K562 (cell line): ENCODE measurements around the gene KLHL29. TPM values are rescaled to one million over a fixed set of nuclear protein-coding genes. Genes with fewer than 3 reads are reported as not detected.

Experiments
- ATAC-seq: fragments of 200-7000 bp; cut with Tn5 transposase; 3 replicates; pipeline ENCODE4 v1.9.1; 2020; ENCODE audit warnings: moderate library complexity
- BruUV-seq: library from RNA; stranded (reverse); fragments of 400-500 nt; replicated peaks from 2 replicates; lab custom pipeline; 2021; lab: Mats Ljungman, UMichigan
- CTCF ChIA-PET: fragments of 300-600 bp; formaldehyde crosslinking; extraction: SDS; loops from one replicate; lab custom pipeline; 2021; ENCODE audit warnings: low intra/inter-chr PET ratio; lab: Yijun Ruan, JAX
- POLR2A ChIA-PET: fragments of 300-600, 350-650 bp; sonication (Branson Sonifier 250); formaldehyde crosslinking; extraction: SDS; loops from one replicate; lab custom pipeline; 2021; ENCODE audit warnings: antibody characterized with exemption, inconsistent platforms; lab: Yijun Ruan, JAX
- DNase-seq, 4 experiments: peaks; one replicate each; pipeline versions ENCODE4 v3.0.0 to v3.0.0-alpha.2; 2011 to 2018; ENCODE audit warnings: low spot score in 3 of 4, mixed read lengths in 3 of 4; ENCODE audit errors: extremely low read depth in 1 of 4
- FAIRE-seq: peaks from 2 replicates; lab custom pipeline; 2011; peaks lifted over from hg19 to GRCh38; lab: Jason Lieb, UNC
- H2AFZ ChIP-seq: 2 replicates; pipeline ENCODE4 v1.6.0; 2011; ENCODE audit warnings: low read depth, low read length, control low read depth, inconsistent platforms
- H3K27ac ChIP-seq: fragments of 200-600 bp; 3 replicates; pipeline ENCODE4 v1.8.0; 2011; ENCODE audit warnings: low read depth, mild to moderate bottlenecking, control low read depth, inconsistent platforms, low read length, moderate library complexity, mixed read lengths; ENCODE audit errors: extremely low read depth
- H3K27me3 ChIP-seq, 2 experiments: fragments of 300-600 bp in 1 of 2; 2 replicates in 1 of 2; 3 replicates in 1 of 2; pipeline versions ENCODE4 v1.6.0 to v1.8.0; 2011; ENCODE audit warnings: inconsistent platforms in 2 of 2, low read length in 2 of 2, mild to moderate bottlenecking in 1 of 2, mixed read lengths in 1 of 2, moderate library complexity in 1 of 2; ENCODE audit not compliant: control insufficient read depth in 2 of 2, insufficient read depth in 2 of 2
- H3K36me3 ChIP-seq: fragments of 300-600 bp; 3 replicates; pipeline ENCODE4 v1.8.0; 2011; ENCODE audit warnings: mild to moderate bottlenecking, low read length, inconsistent platforms; ENCODE audit not compliant: control insufficient read depth, insufficient read depth
- H3K4me1 ChIP-seq, 2 experiments: fragments of 200-600 bp in 1 of 2; replicated peaks in 1 of 2; 2 replicates in 1 of 2; 3 replicates in 1 of 2; pipeline versions ENCODE4 v1.5.1 to v1.8.0; 2011; ENCODE audit warnings: inconsistent platforms in 2 of 2, low read length in 2 of 2, mild to moderate bottlenecking in 1 of 2, mixed read lengths in 1 of 2, moderate library complexity in 1 of 2; ENCODE audit not compliant: control insufficient read depth in 2 of 2, insufficient read depth in 2 of 2
- H3K4me2 ChIP-seq: 2 replicates; pipeline ENCODE4 v1.6.1; 2011; ENCODE audit warnings: low read length, control low read depth, inconsistent platforms, mixed read lengths; ENCODE audit not compliant: insufficient read depth
- H3K4me3 ChIP-seq: fragments of 200-600 bp; sonication (generic), shearing (Covaris generic); 2 replicates; pipeline ENCODE4 v1.5.1; 2016; ENCODE audit warnings: control low read depth, inconsistent platforms
- H3K79me2 ChIP-seq: fragments of 200-600 bp; 3 replicates; pipeline ENCODE4 v1.8.0; 2011; ENCODE audit warnings: low read length, inconsistent platforms; ENCODE audit not compliant: control insufficient read depth, insufficient read depth
- H3K9ac ChIP-seq, 2 experiments: 2 replicates each; pipeline versions ENCODE4 v1.6.0 to v1.6.1; 2011; ENCODE audit warnings: low read depth in 2 of 2, low read length in 2 of 2, control low read depth in 1 of 2, inconsistent platforms in 1 of 2, mild to moderate bottlenecking in 1 of 2, mixed read lengths in 1 of 2; ENCODE audit not compliant: insufficient read depth in 1 of 2
- H3K9me1 ChIP-seq: one replicate; pipeline ENCODE4 v1.6.0; 2011; ENCODE audit warnings: inconsistent platforms, mild to moderate bottlenecking, low read length, moderate library complexity; ENCODE audit not compliant: control insufficient read depth, insufficient read depth
- H3K9me3 ChIP-seq: replicated peaks from 2 replicates; pipeline ENCODE4 v1.5.1; 2011; ENCODE audit warnings: low read depth, low read length, inconsistent platforms; ENCODE audit not compliant: control insufficient read depth, insufficient read depth
- H4K20me1 ChIP-seq: replicated peaks from 2 replicates; pipeline ENCODE4 v1.6.1; 2011; ENCODE audit warnings: low read length, inconsistent platforms, mixed read lengths; ENCODE audit not compliant: control insufficient read depth, insufficient read depth
- BACH1 ChIP-seq: fragments of 200-800 bp; sonication (Bioruptor generic); IDR thresholded peaks from 2 replicates; pipeline ENCODE4 v1.6.1; 2016; ENCODE audit warnings: missing genetic modification characterization, missing compliant biosample characterization
- DIDO1 ChIP-seq: fragments of 450-650 bp; IDR thresholded peaks from 2 replicates; pipeline ENCODE4 v1.6.1; 2016; ENCODE audit warnings: low read depth, missing biosample characterization, missing genetic modification characterization
- PHB2 ChIP-seq: fragments of 450-650 bp; IDR thresholded peaks from 2 replicates; pipeline ENCODE4 v1.6.1; 2017; ENCODE audit warnings: low read depth
- POLR3A ChIP-seq: IDR thresholded peaks from 2 replicates; pipeline ENCODE4 v1.6.1; 2011; ENCODE audit warnings: borderline replicate concordance, mild to moderate bottlenecking, moderate library complexity; ENCODE audit not compliant: insufficient read length, insufficient read depth; ENCODE audit errors: extremely low read depth
- PYGO2 ChIP-seq: fragments of 450-650 bp; IDR thresholded peaks from 2 replicates; pipeline ENCODE4 v1.6.1; 2016; ENCODE audit warnings: mild to moderate bottlenecking, missing genetic modification characterization, moderate library complexity, missing compliant biosample characterization
- TGIF2 ChIP-seq: sonication (generic); formaldehyde crosslinking; IDR thresholded peaks from 2 replicates; pipeline ENCODE4 v1.8.1; 2022; ENCODE audit warnings: mild to moderate bottlenecking, missing genetic modification reagents, moderate library complexity
- ZNF121 ChIP-seq: sonication (generic); formaldehyde crosslinking; conservative IDR thresholded peaks from 2 replicates; pipeline ENCODE4 v1.8.0; 2022; ENCODE audit warnings: missing genetic modification reagents
- ZNF324 ChIP-seq: fragments of 250-450 bp; sonication (Bioruptor Pico); IDR thresholded peaks from 2 replicates; pipeline ENCODE4 v1.4.0; 2020; ENCODE audit warnings: mild to moderate bottlenecking
- ZNF76 ChIP-seq: fragments of 250-450 bp; sonication (Bioruptor Pico); IDR thresholded peaks from 2 replicates; pipeline ENCODE4 v1.4.0; 2020; ENCODE audit warnings: mild to moderate bottlenecking, moderate library complexity, borderline replicate concordance
- WGBS: fragments of 100-300 bp; shearing (Covaris generic); methylation state at CpG from one replicate; pipeline ENCODE4 v1.1.6; 2016; ENCODE audit warnings: low coverage, mixed read lengths; ENCODE audit not compliant: insufficient coverage; ENCODE audit errors: missing lambda C conversion rate; 5-methylcytosine and 5-hydroxymethylcytosine counted together
- in situ Hi-C: fragments of 300-500 bp; cut with MboI; formaldehyde crosslinking; loops from 4 replicates; pipeline ENCODE4 v1.15.0; 2018; ENCODE audit warnings: inconsistent platforms, mixed read lengths
- intact Hi-C: fragments of 100-400 bp; cut with micrococcal nuclease; formaldehyde crosslinking; loops from 2 replicates; pipeline ENCODE4 v1.14.2; 2022
- polyA plus RNA-seq, 8 experiments: library from polyadenylated mRNA; depleted of rRNA in 4 of 8; stranded (reverse) in 5 of 8; unstranded in 3 of 8; fragments of >200 nt; fragmentation: Nextera tagmentation in 2 of 8; fragmentation: Illumina TruSeq in 1 of 8; extraction: Ambion mirVana in 2 of 8; extraction: Trizol in 1 of 8; gene quantifications; 2 replicates each; pipeline versions ENCODE4 v1.2.1 to v1.2.3, GENCODE V29; 2011 to 2014; ENCODE audit warnings: inconsistent platforms in 1 of 8, missing spikeins in 1 of 8
- total RNA-seq, 7 experiments: library from RNA; depleted of rRNA in 6 of 7; stranded (reverse); fragments of >200 nt in 6 of 7; fragmentation: Illumina TruSeq in 2 of 7; extraction: Trizol in 2 of 7; gene quantifications; 2 replicates each; pipeline versions ENCODE4 v1.2.1 to v1.2.3, GENCODE V29; 2011 to 2021; ENCODE audit warnings: low replicate concordance in 1 of 7
- TF ChIP-seq, protein P1 (sequence below): fragments of 250-450 bp; sonication (Bioruptor Pico); IDR thresholded peaks from 2 replicates; pipeline ENCODE4 v1.8.0; 2021; ENCODE audit warnings: mild to moderate bottlenecking, moderate library complexity
- TF ChIP-seq, protein P2 (sequence below): fragments of 250-450 bp; sonication (Bioruptor Pico); IDR thresholded peaks from 2 replicates; pipeline ENCODE4 v1.4.0; 2020; ENCODE audit warnings: borderline replicate concordance
- TF ChIP-seq, protein P3 (sequence below): sonication (generic); formaldehyde crosslinking; IDR thresholded peaks from 2 replicates; pipeline ENCODE4 v1.8.0; 2022; ENCODE audit warnings: missing genetic modification reagents, mild to moderate bottlenecking, borderline replicate concordance

Gene KLHL29
- total and polyA plus RNA-seq, 9 of the 15 experiments (the other 6 are each of a cell fraction or from before 2014, with no cell fraction given) = 0.03 to 0.31 (median 0.08) TPM; not detected in 1

DNA sequence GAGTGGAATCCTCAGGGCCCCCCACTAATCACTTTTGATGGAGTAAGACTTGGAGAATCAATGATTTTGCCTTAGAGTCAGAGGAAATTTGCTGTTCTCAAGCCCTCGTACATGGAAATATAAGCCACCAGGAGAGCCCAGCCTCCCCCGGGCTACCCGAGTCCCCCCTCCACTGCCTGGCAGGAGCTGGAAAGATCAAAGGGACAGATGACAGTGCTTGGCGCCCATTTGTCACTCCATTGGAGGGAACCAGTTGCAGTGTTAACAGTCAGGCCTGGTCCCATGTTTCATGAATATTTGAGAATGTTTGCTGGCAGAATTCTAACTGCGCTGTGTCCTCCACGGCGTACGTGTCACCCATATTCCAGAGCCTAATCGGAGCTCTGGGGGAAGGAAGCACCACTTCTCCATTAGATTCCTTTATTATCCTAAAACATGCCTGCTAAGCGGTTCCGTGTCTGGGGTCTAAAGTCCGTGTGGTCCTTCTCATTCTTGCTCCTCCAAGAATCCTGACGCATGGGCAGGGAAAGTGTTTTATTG is 202.4 kb downstream of the KLHL29 start (continued):
- TF ChIP-seq, protein P1, sequence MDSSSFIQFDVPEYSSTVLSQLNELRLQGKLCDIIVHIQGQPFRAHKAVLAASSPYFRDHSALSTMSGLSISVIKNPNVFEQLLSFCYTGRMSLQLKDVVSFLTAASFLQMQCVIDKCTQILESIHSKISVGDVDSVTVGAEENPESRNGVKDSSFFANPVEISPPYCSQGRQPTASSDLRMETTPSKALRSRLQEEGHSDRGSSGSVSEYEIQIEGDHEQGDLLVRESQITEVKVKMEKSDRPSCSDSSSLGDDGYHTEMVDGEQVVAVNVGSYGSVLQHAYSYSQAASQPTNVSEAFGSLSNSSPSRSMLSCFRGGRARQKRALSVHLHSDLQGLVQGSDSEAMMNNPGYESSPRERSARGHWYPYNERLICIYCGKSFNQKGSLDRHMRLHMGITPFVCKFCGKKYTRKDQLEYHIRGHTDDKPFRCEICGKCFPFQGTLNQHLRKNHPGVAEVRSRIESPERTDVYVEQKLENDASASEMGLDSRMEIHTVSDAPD = no peak
- TF ChIP-seq DIDO1 = no peak
- TF ChIP-seq PHB2 = no peak
- no peak for TF ChIP-seq PYGO2 (tag)
- no peak for TF ChIP-seq POLR3A
- TF ChIP-seq, protein P2, sequence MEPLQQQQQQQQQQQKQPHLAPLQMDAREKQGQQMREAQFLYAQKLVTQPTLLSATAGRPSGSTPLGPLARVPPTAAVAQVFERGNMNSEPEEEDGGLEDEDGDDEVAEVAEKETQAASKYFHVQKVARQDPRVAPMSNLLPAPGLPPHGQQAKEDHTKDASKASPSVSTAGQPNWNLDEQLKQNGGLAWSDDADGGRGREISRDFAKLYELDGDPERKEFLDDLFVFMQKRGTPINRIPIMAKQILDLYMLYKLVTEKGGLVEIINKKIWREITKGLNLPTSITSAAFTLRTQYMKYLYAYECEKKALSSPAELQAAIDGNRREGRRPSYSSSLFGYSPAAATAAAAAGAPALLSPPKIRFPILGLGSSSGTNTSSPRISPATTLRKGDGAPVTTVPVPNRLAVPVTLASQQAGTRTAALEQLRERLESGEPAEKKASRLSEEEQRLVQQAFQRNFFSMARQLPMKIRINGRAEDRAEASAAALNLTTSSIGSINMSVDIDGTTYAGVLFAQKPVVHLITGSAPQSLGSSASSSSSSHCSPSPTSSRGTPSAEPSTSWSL (CRISPR knock-in tag) = no peak
- TF ChIP-seq, all 486 proteins: peak for 0

DNA sequence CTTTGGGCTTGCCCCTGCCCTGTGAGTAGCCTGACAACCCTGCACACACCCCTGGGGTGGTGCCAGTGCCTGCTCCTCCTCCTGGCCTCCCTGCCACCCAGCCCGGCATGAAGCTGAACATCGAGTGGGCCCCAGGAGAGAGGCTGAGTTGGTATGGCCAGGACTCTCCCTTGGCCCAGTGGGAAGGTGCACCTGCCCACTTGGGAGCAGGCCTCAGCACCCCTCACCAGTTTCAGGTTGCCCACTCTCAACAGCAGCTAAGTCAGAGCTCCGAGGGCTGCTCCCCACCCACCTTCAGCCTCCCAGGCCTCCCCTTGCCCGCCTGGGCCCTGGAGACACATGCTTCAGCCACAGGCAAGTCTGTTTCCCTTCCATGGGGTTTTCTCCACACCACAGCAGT is 203.1 kb downstream of the KLHL29 start:
- Histone ChIP-seq H3K4me1 (no peaks in the 10 kb centered on the region), H3K9ac (no peak overlapping the region), H3K4me2 (no peak overlapping the region), H3K9me3 (no peaks in the 10 kb centered on the region), H3K4me3 (no peak overlapping the region), H3K79me2 (no peaks in the 10 kb centered on the region), H3K9me1 (no peaks in the 10 kb centered on the region)
- POLR2A ChIA-PET = interaction anchor here (1.0 kb wide), 1 partner anchor 18 kb away, joined by 3 read pairs; no protein-coding TSS in a partner anchor
- DNase-seq (no peak), FAIRE-seq (no peak)
- intact Hi-C loops = no loop called here
- TF ChIP-seq BACH1 (tag) (no peak), TGIF2 (no peak), ZNF76 (no peak), ZNF324 (CRISPR knock-in tag) (no peak), ZNF121 (CRISPR knock-in tag) (no peak)
- TF ChIP-seq, protein P3, sequence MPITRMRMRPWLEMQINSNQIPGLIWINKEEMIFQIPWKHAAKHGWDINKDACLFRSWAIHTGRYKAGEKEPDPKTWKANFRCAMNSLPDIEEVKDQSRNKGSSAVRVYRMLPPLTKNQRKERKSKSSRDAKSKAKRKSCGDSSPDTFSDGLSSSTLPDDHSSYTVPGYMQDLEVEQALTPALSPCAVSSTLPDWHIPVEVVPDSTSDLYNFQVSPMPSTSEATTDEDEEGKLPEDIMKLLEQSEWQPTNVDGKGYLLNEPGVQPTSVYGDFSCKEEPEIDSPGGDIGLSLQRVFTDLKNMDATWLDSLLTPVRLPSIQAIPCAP (CRISPR knock-in tag) = no peak
- TF ChIP-seq, all 486 proteins: peak for 0
- no peak overlapping the region for H2AFZ ChIP-seq
- H3K36me3 ChIP-seq = no peaks in the 10 kb centered on the region
- CTCF ChIA-PET = interaction anchor here (0.5 kb wide), 1 partner anchor 547 kb away, joined by 3 read pairs; no protein-coding TSS in a partner anchor
- H4K20me1 ChIP-seq = peaks cover 4% of the 10 kb centered on the region; the same call in 1 of the 2 replicates
- in situ Hi-C loops = no loop called here
- no TSS peak for BruUV-seq
- no peak for ATAC-seq
- H3K27ac ChIP-seq = no peak overlapping the region
- H3K27me3 ChIP-seq = peaks cover 66 to 90% of the 10 kb centered on the region in 2 experiments
- 0% methylated on average over 4 of the region's 4 CpGs for WGBS
